ENCODE results near the gene CDKAL1.

CDKAL1 gene

DNA sequence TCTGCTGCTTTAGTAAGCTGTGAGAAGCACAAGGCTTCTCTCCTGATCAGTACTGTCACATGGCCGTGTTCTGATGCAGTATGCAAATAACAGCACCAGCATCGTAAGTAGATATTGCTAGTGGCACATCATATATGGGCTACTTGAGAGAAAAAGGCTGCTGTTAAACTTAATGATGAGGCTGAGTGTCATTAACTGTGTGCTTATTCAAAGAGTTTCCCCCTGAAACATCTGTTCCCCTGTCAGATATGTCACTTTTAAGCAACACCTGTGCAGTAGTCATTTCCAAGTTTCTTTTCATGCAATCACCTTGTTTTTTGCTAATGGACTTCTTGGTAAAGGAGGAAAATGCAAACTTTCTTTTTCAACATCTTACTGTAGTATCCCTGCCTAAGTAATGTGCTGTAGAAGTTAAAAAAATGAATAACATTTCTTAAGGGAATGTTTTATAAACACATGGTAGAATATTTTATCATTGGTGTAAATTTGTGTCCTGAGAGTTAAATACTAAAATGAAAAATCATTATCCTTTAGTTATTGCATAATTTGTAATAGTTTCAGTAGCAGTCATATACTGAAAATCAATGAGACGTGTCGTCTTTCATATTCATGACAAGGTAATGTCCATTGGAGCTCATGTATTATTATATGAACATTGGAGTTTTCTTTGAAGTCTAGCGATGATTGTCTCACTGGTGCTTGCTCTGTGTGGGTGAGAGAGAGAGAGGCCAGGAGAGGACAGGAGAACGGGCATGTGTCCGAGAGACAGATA lies 366.3 kb downstream of the CDKAL1 start:
- no peak for DNase-seq (ENCODE audit: low spot score)
- no peak overlapping the region for H3K27ac ChIP-seq (replicated peaks; ENCODE audit: low read length)
- WGBS, 2 donors (ENCODE audit: extremely low coverage in 2 of 2, insufficient read length in 2 of 2, insufficient replicate concordance in 1 of 2), result no CpG with 5 or more reads among the region's 7 CpGs

DNA sequence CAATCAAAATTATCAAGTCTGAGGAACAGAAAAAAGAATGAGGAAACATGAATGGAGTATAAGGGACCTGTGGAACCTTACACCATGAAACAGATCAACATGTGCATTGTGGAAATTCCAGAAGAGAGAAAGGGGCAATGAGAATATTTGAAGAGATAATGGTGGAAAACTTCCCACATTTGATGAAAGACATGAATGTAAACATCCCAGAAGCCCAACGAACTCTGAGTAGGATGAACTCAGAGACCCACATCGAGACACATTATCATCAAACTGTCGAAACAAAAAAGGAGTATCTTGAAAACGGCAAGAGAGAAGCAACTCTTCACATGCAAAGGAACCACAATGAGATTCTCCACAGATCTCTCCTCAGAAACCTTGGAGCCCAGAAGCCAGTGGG lies 371.1 kb downstream of the CDKAL1 start:
- no peak overlapping the region for H2BK12ac ChIP-seq (ENCODE audit: low read length)
- H3K4me1 ChIP-seq (ENCODE audit: control insufficient read depth in 2 of 2, insufficient read depth in 1 of 2, low read depth in 1 of 2, low read length in 2 of 2), result no peaks in the 10 kb centered on the region
- peaks cover 0 to 2% of the 10 kb centered on the region in 2 donors for H3K36me3 ChIP-seq (replicated peaks in 1 of 2; ENCODE audit: control insufficient read depth in 2 of 2, insufficient read depth in 2 of 2, low read length in 2 of 2)
- no peak overlapping the region for H4K91ac ChIP-seq (ENCODE audit: low read depth, low read length, poor library complexity)
- no peak overlapping the region for H2BK120ac ChIP-seq (ENCODE audit: low read depth, low read length)
- H3K14ac ChIP-seq (ENCODE audit: low read length), result no peak overlapping the region
- H3K4me2 ChIP-seq (ENCODE audit: insufficient read depth, low read length, poor library complexity, severe bottlenecking), result no peak overlapping the region
- no peaks in the 10 kb centered on the region for H3K79me1 ChIP-seq (ENCODE audit: low read depth, low read length)
- H3K27ac ChIP-seq (replicated peaks; ENCODE audit: low read length), result no peak overlapping the region
- H2BK15ac ChIP-seq (ENCODE audit: low read length), result no peak overlapping the region
- no peak overlapping the region for H3K18ac ChIP-seq (ENCODE audit: low read length)
- H3K9ac ChIP-seq (ENCODE audit: low read depth, low read length, poor library complexity), result no peak overlapping the region
- H2BK5ac ChIP-seq (ENCODE audit: low read length), result no peak overlapping the region
- peaks cover 6 to 12% of the 10 kb centered on the region in 2 donors for H3K9me3 ChIP-seq (replicated peaks in 1 of 2; ENCODE audit: control insufficient read depth in 2 of 2, insufficient read depth in 1 of 2, low read depth in 1 of 2, low read length in 2 of 2)
- H4K8ac ChIP-seq (ENCODE audit: low read depth, low read length), result no peak overlapping the region
- no peak overlapping the region for H3K4ac ChIP-seq (ENCODE audit: low read length)
- no peaks in the 10 kb centered on the region for H3K27me3 ChIP-seq (ENCODE audit: control insufficient read depth in 3 of 3, insufficient read depth in 3 of 3, low read depth in 1 of 3, low read length in 3 of 3)
- H2AFZ ChIP-seq (ENCODE audit: low read length), result no peak overlapping the region
- DNase-seq (ENCODE audit: low spot score), result no peak
- no peak overlapping the region for H2AK5ac ChIP-seq (ENCODE audit: low read depth, low read length)
- no peak overlapping the region for H3K23ac ChIP-seq (ENCODE audit: low read depth, low read length, poor library complexity)
- WGBS, 2 donors (ENCODE audit: extremely low coverage in 2 of 2, insufficient read length in 2 of 2, insufficient replicate concordance in 1 of 2), result no CpG with 5 or more reads among the region's 4 CpGs
- H3K4me3 ChIP-seq (ENCODE audit: low read length in 2 of 2), result no peak overlapping the region

More for the DNA sequence above, 366.3 kb downstream of the CDKAL1 start:
- Histone ChIP-seq H2AK5ac (ENCODE audit: low read depth, low read length) (no peak overlapping the region), H3K9ac (ENCODE audit: low read depth, low read length, poor library complexity) (no peak overlapping the region), H3K79me1 (ENCODE audit: low read depth, low read length) (no peaks in the 10 kb centered on the region), H3K27me3 (ENCODE audit: control insufficient read depth in 3 of 3, insufficient read depth in 3 of 3, low read depth in 1 of 3, low read length in 3 of 3) (no peaks in the 10 kb centered on the region), H3K36me3 (replicated peaks in 1 of 2; ENCODE audit: control insufficient read depth in 2 of 2, insufficient read depth in 2 of 2, low read length in 2 of 2) (peaks cover 0 to 2% of the 10 kb centered on the region in 2 donors), H3K4me3 (ENCODE audit: low read length in 2 of 2) (no peak overlapping the region), H4K8ac (ENCODE audit: low read depth, low read length) (no peak overlapping the region), H3K14ac (ENCODE audit: low read length) (no peak overlapping the region), H2BK12ac (ENCODE audit: low read length) (no peak overlapping the region), H3K18ac (ENCODE audit: low read length) (no peak overlapping the region), H3K4me2 (ENCODE audit: insufficient read depth, low read length, poor library complexity, severe bottlenecking) (no peak overlapping the region), H3K4me1 (ENCODE audit: control insufficient read depth in 2 of 2, insufficient read depth in 1 of 2, low read depth in 1 of 2, low read length in 2 of 2) (no peaks in the 10 kb centered on the region), H3K23ac (ENCODE audit: low read depth, low read length, poor library complexity) (no peak overlapping the region), H3K4ac (ENCODE audit: low read length) (no peak overlapping the region), H2BK15ac (ENCODE audit: low read length) (no peak overlapping the region), H3K9me3 (replicated peaks in 1 of 2; ENCODE audit: control insufficient read depth in 2 of 2, insufficient read depth in 1 of 2, low read depth in 1 of 2, low read length in 2 of 2) (peaks cover 5 to 8% of the 10 kb centered on the region in 2 donors), H2BK5ac (ENCODE audit: low read length) (no peak overlapping the region), H4K91ac (ENCODE audit: low read depth, low read length, poor library complexity) (no peak overlapping the region), H2BK120ac (ENCODE audit: low read depth, low read length) (no peak overlapping the region), H2AFZ (ENCODE audit: low read length) (no peak overlapping the region)

- H2BK120ac ChIP-seq (ENCODE audit: low read depth, low read length), result no peak overlapping the region
- no peak overlapping the region for H3K23ac ChIP-seq (ENCODE audit: low read depth, low read length, poor library complexity)
- H3K27ac ChIP-seq (replicated peaks; ENCODE audit: low read length), result no peak overlapping the region
- no peak overlapping the region for H4K8ac ChIP-seq (ENCODE audit: low read depth, low read length)
- no peak overlapping the region for H3K9ac ChIP-seq (ENCODE audit: low read depth, low read length, poor library complexity)
- H2AK5ac ChIP-seq (ENCODE audit: low read depth, low read length), result no peak overlapping the region
- no peak overlapping the region for H2AFZ ChIP-seq (ENCODE audit: low read length)
- no peaks in the 10 kb centered on the region for H3K4me1 ChIP-seq (ENCODE audit: control insufficient read depth in 2 of 2, insufficient read depth in 1 of 2, low read depth in 1 of 2, low read length in 2 of 2)
- no peak overlapping the region for H2BK15ac ChIP-seq (ENCODE audit: low read length)
- H3K9me3 ChIP-seq (replicated peaks in 1 of 2; ENCODE audit: control insufficient read depth in 2 of 2, insufficient read depth in 1 of 2, low read depth in 1 of 2, low read length in 2 of 2), result peaks cover 6 to 12% of the 10 kb centered on the region in 2 donors
- H3K79me1 ChIP-seq (ENCODE audit: low read depth, low read length), result no peaks in the 10 kb centered on the region
- no peak overlapping the region for H3K18ac ChIP-seq (ENCODE audit: low read length)
- WGBS, 2 donors (ENCODE audit: extremely low coverage in 2 of 2, insufficient read length in 2 of 2, insufficient replicate concordance in 1 of 2), result 100% methylated on average over 1 of the region's 4 CpGs; no CpG with 5 or more reads in 1 of the 2 donors
- H3K14ac ChIP-seq (ENCODE audit: low read length), result no peak overlapping the region
- no peak overlapping the region for H4K91ac ChIP-seq (ENCODE audit: low read depth, low read length, poor library complexity)
- H3K4me3 ChIP-seq (ENCODE audit: low read length in 2 of 2), result no peak overlapping the region
- no peak for DNase-seq (ENCODE audit: low spot score)
- no peaks in the 10 kb centered on the region for H3K27me3 ChIP-seq (ENCODE audit: control insufficient read depth in 3 of 3, insufficient read depth in 3 of 3, low read depth in 1 of 3, low read length in 3 of 3)
- no peak overlapping the region for H2BK5ac ChIP-seq (ENCODE audit: low read length)
- no peak overlapping the region for H3K4ac ChIP-seq (ENCODE audit: low read length)
- no peak overlapping the region for H3K4me2 ChIP-seq (ENCODE audit: insufficient read depth, low read length, poor library complexity, severe bottlenecking)
- peaks cover 0 to 2% of the 10 kb centered on the region in 2 donors for H3K36me3 ChIP-seq (replicated peaks in 1 of 2; ENCODE audit: control insufficient read depth in 2 of 2, insufficient read depth in 2 of 2, low read length in 2 of 2)
- H2BK12ac ChIP-seq (ENCODE audit: low read length), result no peak overlapping the region
Measured at GRCh38 chr6:20906945-20907344, 372.7 kb downstream of the CDKAL1 start.

DNA sequence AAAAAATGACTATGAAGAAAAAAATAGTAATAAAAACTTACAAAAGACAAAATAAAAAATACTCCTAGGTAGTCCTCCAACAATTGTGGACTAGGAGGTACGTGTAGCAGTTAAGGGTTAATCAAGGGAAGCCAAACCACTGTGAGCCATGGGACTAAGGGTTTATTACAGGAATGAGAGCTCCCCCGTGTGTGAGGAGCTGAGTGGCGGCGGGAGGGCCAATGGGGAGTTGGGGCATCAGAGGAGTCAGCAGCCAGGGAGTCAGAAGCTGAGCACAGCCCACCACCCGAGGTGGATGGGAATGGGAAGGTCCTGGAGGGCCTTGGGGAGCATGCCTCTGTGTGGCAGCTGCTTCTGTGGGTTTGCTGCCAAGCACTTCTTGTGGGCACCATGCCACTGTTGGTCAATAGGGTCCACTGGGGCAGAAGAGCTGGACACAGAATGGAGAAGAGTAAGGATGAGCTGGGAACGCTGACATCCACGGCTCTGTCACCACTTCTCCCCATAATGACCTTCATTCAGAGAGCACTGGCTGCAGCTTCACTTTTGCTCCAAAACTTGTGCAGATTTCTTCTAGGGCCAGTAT lies 373.3 kb downstream of the CDKAL1 start:
- no peak overlapping the region for H4K8ac ChIP-seq (ENCODE audit: low read depth, low read length)
- H3K18ac ChIP-seq (ENCODE audit: low read length), result peak overlapping the region; percentile 27
- H2BK120ac ChIP-seq (ENCODE audit: low read depth, low read length), result no peak overlapping the region
- no peak overlapping the region for H2AFZ ChIP-seq (ENCODE audit: low read length)
- peak overlapping the region; percentile 1 for H3K4ac ChIP-seq (ENCODE audit: low read length)
- H3K36me3 ChIP-seq (replicated peaks in 1 of 2; ENCODE audit: control insufficient read depth in 2 of 2, insufficient read depth in 2 of 2, low read length in 2 of 2), result peaks cover 0 to 2% of the 10 kb centered on the region in 2 donors
- H2BK5ac ChIP-seq (ENCODE audit: low read length), result peak overlapping the region; percentile 49
- peaks cover 6 to 12% of the 10 kb centered on the region in 2 donors for H3K9me3 ChIP-seq (replicated peaks in 1 of 2; ENCODE audit: control insufficient read depth in 2 of 2, insufficient read depth in 1 of 2, low read depth in 1 of 2, low read length in 2 of 2)
- H3K27ac ChIP-seq (replicated peaks; ENCODE audit: low read length), result no peak overlapping the region
- H3K14ac ChIP-seq (ENCODE audit: low read length), result no peak overlapping the region
- H3K4me2 ChIP-seq (ENCODE audit: insufficient read depth, low read length, poor library complexity, severe bottlenecking), result no peak overlapping the region
- H3K23ac ChIP-seq (ENCODE audit: low read depth, low read length, poor library complexity), result no peak overlapping the region
- no peaks in the 10 kb centered on the region for H3K4me1 ChIP-seq (ENCODE audit: control insufficient read depth in 2 of 2, insufficient read depth in 1 of 2, low read depth in 1 of 2, low read length in 2 of 2)
- H3K4me3 ChIP-seq (ENCODE audit: low read length in 2 of 2), result no peak overlapping the region
- H4K91ac ChIP-seq (ENCODE audit: low read depth, low read length, poor library complexity), result no peak overlapping the region
- no peak overlapping the region for H2AK5ac ChIP-seq (ENCODE audit: low read depth, low read length)
- no peaks in the 10 kb centered on the region for H3K79me1 ChIP-seq (ENCODE audit: low read depth, low read length)
- H2BK12ac ChIP-seq (ENCODE audit: low read length), result no peak overlapping the region
- no peak overlapping the region for H2BK15ac ChIP-seq (ENCODE audit: low read length)
- no peak for DNase-seq (ENCODE audit: low spot score)
- H3K9ac ChIP-seq (ENCODE audit: low read depth, low read length, poor library complexity), result no peak overlapping the region
- no CpG with 5 or more reads among the region's 7 CpGs for WGBS, 2 donors (ENCODE audit: extremely low coverage in 2 of 2, insufficient read length in 2 of 2, insufficient replicate concordance in 1 of 2)
- no peaks in the 10 kb centered on the region for H3K27me3 ChIP-seq (ENCODE audit: control insufficient read depth in 3 of 3, insufficient read depth in 3 of 3, low read depth in 1 of 3, low read length in 3 of 3)

Measured in neuronal stem cell (in vitro differentiated cells).